NCI-H187 treated with DMSO at 0.1 percent for 48 hours (cell line): ENCODE results near the gene FAM181A.

Experiments used
- DNase-seq: peaks from one replicate; lab custom pipeline; 2025; lab: John Stamatoyannopoulos, UW

Gene FAM181A

DNA sequence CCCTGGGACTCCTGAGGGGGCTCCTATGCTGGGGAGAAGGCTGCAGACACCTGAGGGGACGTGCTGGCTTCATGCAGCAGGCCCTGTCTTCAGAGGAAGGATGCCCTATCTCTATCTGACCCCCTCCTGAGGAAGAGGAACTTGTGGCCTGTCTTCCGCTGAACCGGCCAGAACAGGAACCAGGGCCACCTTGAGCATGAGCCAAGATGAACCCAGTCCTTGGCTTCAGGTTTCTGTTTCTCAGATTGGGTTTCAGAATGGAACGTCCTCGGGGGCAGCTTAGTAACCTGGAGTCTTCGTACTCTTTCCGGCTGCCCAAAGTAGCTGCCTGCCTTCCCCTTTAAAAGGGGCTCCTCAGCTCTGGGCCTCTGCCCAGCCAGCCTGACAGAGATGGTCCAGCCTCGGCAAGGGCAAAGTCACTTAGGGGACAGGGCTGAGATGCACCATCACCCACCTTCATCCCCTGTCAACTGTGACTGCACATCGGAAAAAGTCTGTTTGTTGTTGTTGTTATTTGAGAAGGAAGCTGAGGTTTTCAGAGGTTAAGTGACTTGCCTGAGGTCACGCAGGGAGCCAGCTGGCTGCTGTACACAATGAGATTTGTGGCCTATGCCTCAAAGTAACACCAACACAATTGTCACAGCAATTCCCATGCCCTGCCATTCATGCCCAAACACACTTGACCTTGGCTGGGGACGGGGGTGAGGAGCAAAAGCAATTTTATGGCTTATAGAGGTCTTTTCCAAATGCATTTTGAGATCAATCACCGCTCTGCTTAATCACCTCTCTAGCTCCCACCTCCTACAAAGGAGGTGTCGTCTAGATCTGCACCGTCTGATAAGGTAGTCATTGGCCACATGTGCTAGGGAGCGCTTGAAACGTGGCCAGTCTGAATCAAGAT is 35.8 kb downstream of the FAM181A start:
- DNase-seq, result no peak

DNA sequence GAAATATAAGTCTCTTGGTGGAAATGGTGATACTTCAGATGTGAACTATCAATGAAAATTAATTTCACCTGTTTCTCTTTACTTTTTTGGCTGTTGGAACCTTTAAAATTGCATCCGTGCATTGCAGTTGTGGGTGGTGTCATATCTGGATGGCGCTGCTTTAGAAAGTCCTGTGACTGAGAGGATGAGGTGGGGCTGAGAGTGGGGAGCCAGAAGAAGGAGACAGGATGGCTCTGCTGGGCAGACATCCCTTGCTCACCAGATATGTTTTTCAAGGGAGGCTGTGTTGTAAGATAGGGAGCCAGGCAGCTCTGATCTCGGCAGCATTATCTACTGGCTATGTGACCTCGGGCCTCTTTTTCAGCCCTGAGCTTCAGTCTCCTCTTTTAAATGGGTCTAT is 36.5 kb downstream of the FAM181A start:
- no peak for DNase-seq

DNA sequence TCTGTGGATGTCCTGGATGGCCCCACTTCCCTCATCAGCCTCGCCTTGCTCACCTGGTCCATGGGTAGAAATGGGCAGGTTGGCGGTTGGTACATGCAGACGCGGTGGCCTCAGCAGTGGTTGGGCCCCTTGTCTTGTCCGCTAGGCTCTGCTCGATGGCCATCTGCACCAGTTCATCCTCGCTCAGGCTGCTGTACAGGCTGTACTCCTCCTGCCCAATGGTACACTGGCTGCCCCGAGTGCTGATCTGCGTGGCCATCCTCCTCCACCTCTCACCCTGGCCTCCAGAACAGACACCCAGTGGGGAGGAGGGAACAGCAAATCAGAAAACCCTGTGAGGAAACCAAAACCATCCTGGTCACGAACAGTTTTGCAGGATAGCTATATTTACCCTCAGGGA is 37.1 kb downstream of the FAM181A start:
- DNase-seq, result no peak

DNA sequence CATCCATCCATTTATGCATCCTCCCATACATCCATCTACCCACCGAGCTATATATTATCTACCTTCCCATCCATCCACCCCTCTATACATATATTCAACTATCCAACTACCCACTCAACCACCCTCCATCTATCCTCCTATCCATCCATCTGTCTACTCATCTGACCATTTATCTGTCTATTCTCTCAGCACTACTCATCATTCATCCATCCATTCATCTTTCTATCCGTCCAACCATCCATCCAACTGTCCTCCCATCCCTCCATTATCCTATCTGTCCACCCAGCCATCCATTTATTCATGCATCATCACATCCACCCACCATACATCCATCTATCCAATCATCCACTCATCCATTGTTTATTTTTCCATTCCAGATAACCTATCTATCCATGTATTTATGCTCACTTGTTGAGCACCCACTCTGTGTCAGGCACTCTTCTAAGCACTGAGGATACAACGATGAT is 37.7 kb downstream of the FAM181A start:
- no peak for DNase-seq

DNA sequence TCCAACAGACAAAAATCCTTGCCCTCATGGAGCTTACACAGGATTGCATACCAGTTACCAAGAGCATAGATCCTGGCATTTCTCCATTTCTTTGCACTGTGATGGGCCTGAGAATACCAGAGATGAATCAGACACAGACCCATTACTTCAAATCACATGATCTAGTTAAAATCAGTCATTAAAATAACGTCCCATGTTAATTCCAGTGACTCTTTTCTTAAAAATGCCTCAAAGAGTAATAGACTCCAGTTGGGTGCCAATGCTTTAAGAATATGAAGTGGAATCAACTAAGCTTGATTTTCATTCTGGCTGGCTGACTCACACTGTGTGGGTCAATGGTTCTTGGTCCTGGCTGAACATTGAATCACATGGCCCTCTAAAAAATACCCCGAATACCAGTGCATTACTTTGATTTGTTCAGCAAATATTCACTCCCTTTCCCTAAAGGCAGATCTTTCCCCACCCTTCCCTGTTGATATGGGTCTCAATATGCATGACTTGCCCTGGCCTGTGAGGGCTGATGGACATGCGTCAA is 38.2 kb downstream of the FAM181A start:
- no peak for DNase-seq

DNA sequence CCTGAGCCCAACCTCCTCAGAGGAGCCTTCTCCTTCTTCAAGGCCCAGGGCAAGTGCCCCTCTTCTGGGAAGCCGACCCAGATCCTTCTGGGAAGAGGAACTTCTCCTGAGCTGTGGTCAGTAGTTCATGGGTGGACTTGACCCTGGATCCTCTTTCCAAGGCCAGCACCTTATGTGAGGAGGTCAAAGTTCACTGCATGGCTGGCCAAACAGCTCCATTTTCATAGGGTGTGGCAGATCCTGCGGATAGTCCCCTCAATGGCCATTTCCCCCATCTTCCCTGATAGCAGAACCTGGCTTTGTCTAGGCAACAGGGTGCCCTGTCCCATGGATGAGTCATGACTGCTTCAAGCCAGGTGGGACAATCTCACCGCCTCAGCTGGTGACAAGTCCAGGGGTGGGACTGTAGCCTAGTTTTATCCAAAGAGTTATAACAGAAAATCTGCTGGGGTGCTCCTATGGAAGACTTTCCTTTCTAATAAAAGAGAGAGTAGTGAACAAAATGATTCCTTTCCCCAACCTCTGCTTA is 38.9 kb downstream of the FAM181A start:
- DNase-seq, result no peak

DNA sequence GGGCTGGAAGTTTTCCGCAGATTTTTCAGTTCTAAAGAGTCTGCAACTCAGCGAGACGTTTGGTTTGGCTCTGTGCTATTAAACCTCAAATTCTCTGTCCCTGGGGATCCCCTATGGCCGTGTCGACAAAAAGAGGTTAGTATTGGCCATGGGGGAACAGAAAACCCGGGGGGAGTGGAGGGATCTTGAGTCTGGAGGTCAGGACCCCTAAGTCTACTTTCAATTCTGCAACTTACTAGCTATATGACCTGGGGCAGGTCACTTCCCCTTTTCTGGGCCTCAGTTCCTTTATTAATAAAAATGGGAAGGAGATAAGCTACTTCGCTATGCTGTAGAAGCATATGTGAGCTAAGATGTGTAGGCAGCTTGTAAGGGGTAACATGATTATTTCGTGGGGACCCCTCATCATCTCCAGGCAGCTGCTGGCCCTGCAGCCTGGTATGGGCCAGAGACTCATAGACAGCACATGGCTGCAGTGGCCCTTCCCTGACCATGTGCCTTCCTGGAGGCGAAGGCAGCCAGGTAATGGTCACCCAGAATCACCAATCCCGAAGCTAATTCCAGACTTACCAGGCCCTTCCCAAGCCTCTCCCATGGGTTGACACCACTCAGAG is 40.6 kb downstream of the FAM181A start:
- no peak for DNase-seq

DNA sequence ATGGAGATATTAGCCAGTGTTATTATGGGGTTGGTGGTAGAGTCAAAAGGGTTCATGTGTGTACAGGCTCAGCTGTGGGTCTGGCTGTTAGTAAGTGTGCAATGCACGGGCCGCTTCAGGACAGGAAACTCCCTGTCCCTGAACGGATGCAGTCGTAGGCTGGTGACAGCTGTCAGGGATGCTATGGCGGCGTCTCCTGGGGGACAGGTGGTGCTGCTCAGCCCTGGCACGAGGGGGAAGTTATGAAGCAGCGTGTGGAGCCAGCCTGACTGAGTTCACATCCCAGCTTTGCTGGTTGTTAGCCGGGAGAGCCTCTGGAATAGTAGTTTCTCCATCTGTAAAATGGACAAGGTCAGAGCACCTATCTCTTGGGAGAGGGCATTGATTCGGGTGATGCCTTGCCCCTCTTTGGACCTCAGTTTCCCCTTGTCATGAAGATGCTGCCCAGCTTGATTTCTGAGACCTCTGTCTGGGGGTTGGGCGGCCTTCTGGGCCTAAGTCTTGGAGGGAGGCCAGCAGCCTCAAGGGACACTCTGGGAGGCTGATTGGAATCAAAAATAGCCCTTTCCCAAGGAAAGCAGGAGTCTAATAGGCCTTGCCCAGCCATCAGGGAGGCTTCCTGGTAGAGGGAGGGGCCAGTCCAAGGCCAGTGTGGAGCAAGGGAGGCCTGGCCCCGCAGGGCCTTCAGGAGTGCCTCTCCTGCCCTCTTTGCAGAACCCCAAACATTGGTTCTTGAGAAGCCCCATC is 42.1 kb downstream of the FAM181A start:
- DNase-seq, result no peak

DNA sequence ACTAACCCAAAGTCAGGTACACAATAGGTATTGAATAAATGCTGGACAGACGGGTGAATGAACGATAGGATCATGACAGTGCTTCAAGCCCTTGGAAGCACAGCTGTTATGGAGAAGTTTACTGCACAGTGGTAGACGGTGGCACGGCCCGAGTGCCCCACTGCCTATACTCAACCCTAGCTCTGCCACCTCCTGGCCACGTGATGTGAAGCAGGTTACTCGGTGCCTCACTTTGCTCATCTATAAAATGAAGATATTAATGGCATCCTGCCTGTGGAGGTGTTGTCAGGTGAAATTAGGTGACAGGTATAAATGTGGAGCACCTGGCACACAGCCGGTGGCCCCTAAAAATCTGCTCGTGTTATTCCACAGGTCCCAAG is 43.4 kb downstream of the FAM181A start:
- DNase-seq, result no peak

DNA sequence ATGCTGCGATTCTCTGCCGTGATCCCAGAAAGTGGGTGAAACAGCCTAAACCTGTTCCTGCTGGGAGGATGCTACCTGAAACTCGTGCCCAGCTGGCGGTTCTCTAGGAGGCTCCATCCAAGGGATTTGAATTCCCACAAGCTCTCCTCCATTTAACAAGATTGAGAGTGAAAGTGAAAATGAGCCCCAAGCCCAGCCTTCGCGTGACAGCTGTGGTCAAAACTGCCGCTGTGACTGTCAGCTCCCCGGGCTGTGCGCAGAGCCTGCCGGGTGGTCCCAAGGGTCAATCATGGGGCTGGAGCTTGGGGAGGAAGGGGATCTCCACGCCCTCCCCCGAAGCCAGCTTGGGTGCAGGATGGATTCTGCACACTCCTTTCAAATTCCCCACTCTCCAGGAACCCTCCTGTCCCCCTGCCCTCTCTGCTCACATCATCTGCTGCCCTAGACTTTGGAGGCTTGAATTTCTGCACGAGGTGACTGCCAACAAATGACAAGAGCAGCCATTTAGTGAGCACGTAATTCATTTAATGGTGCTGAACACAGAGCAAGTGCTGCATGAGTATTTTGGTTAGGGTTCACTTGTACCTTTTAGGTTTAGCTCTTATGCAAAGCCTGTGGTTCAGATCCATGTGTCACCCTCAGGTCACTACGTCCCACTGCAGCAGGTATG is 44.0 kb downstream of the FAM181A start:
- no peak for DNase-seq

DNA sequence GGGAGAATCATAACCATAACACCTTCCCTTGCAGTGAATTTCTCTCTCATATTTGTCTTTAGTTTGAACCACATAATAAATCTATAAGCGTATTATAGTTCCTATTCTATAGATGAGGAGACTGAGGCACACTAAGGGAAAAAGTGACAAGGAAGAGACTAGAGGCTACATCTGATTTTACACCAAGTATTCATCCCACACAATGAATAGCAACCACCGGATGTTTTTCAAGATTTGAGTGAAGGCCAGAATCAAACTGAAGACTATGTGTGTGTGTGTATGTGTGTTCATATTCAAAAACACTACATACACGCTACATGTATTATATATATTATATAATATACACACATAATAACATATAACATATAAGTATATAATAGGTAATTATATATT is 44.5 kb downstream of the FAM181A start:
- no peak for DNase-seq

DNA sequence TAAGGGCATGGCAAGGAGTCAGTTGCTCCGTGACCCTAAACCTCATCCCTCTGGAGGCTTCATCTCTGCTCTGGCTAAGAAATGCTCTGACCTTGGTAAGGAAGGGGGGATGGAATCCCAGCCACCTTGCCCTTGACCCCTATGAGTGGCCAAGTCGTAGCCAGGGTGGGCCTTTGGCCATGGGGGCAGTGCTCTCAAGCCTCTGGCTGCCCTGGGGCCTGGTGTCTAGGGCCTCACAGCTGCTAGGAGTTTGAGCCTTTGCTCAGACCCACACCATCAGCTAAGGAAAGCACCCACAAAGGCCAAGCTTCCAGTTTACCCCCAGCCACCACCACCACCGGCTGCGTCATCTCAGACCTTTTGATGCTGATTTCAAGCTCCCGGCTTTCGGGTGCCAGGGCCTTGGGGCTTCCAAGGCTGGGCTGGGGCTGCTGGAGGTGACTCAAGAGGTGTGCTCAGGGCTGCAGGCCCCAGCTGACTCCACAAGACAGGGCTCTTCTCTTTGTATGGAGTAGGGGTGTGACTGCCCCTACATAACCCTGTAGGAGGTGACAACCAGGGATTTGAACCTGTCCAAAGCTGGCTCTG is 45.6 kb downstream of the FAM181A start:
- no peak for DNase-seq

DNA sequence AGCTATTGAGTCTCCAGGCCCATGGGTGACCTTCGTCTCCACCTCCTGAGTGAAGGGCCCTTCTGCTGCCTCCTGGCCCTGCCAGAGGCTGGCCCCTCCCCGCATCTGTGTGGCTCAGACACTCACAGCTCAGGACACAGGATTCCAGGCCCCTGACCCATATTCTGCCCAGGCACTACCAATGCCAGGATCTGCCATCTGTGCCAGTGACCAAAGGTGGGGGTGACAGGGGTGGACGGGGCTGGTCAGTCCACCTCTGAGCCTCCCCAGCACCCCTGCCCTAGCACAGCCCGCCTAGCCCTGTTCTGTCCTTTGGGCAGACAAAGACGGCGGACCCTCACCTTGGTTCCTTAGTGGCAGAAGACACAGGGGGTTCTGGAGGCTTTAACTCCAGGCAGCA is 46.5 kb downstream of the FAM181A start:
- DNase-seq, result no peak

DNA sequence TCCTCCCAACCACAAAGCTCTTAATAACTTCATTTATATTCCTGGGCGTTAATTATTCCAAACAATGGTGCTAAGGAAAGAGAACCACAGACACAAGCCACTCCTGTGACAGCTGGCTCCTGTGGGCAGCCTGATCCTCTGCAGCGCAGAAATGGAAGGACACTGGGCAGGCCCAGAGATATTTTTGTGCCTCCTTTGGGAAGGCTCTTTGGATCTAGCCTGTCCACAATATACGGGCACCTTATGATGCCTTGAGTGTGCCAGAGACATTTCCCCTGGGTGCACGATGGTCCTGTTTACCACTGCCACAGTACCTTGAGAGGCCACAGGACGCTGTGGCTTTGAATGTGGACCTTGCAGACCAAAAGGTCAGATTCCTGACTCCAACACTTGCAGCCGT is 47.2 kb downstream of the FAM181A start:
- no peak for DNase-seq

DNA sequence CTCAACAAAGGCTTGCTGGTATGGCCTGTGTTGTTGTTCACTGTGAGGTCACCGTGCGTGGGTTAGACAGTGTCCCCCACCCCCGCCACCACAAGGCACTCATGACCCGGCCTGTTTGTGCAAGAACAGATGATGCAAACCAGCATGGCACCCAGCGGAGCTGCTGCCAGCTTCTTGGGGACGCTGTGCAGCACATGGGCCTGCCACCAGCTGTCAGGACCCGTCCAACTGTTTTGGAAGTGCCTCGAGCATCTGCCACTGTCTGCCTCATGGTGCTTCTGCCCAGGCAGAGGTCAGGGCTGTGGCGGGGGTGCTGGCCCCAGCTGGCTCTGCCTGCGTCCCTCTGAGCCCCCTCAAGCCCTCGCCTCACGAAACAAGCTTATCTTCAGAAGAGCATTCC is 47.7 kb downstream of the FAM181A start:
- no peak for DNase-seq

DNA sequence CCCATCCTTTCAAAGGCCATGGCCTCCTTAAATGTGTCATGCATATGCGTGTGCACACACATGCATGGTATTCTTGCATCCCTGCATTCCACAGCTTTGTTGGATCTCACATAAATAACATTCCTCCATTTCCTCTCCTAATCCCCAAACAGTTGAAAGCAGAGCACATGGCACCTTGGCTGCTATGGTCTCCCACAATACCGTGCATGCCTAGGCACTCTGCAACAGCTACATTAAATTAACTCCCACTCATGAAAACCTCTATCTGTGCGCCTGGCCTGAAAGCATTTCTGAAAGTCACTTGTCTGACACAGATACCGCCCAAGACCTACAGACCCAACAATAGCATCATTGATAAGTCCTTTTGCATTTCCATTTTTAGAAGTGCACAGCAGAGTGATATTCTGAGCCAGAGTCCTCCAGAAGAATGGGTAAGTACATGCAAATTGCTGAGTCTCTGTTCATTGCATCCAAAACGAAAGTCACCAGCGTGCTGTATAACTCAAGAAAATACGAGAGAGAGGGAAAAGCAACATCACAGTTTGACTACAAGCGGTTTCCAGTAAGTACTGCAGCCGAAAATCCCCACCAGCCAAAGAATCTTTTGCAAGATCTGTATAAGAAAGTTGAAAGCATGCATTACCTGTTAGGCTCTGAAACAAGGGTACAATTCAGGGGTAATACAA is 48.8 kb downstream of the FAM181A start:
- no peak for DNase-seq

DNA sequence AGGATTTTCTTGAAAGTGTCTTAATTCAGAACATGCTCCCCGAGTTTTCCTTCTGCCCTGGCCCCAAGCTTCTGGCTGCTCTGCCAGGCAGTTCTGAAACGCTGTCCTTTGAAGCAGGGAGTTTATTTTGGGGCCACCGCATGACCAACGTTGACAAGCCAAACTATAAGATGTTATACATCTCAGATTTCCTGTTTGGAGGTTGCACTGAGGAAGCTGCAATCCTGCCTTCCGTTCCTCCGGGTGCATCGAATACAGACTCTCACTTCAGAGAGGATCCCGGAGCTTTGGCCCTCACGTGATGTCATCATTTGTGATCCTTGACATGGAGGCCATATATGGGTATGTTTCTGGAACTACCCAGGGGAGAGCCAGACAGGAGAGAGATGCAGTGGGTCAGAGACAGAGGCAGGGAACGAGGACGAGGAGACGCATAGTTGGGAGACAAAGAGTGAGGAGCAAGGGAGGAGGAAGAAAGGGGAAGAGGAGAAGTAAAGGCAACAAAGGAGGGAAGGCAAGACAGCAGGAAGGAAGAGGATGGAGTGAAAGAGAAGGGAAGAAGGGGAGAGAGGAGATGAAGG is 49.4 kb downstream of the FAM181A start, which contains the start of gene ASB2:
Gene ASB2 (minus strand): TSS at position 94 of the 581 bp plus-strand sequence. CDS start 12,031 bp downstream, outside the sequence.
- no peak for DNase-seq

DNA sequence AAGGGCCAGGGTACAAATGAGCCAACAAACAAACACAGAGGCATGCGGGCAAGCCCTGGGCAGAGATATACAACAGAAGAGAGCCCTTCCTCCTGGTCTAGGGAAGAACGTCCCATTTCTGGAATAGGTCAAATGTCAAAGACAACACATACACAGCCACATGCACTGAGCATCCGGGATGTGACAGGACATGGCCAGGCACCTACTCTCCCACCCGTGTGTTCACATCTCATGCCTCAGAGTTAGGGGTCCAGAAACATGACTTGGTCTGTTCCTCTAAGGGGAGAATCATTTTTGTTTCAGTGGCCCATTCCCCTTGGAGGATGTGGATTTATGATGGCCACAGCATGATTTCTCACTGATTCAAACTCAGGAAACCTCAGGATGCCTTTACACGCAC is 50.0 kb downstream of the FAM181A start:
- no peak for DNase-seq

DNA sequence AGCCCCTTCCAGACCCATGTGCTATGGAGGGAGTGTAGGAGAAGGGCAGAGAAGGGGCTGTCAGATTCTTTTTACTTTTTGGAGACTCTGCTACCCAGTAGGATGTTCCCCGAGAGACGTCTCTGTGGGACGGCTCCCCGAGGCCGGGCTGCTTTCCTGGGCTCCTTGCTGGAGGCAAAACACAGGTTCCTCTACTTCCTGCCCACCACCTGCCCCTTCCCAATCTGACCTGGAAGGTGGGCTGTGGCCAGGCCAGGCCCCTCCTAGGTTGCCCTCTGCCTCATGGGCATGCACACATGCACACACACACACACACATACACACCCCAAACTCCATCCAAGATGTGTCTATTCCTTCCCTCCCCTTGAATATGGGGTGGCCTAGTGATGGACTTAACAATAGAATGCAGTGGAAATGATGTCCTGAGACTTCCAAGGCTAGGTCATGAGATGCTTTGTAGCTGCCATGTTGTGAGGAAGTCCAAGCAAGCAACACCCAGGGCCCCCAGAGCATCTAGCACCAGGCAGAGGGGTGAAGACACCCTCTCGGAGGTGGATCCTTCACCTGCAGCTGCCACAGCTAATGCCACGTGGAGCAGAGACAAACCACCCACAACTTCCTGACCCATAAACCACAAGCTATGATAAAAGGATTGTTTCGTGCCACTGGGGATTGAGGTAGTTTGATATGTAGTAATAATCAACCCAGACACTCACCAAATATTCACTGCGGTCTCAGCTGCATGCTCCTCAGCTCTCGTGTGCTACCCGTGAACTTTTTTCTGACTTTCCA is 50.8 kb downstream of the FAM181A start:
- DNase-seq, result no peak
